T-cell (primary cell): ENCODE data around the gene KIDINS220. TPM values are rescaled to one million over a fixed set of nuclear protein-coding genes. Genes with fewer than 3 reads are reported as not detected.

Source experiments
- ATAC-seq, 4 experiments: fragments of 200-7000 bp in 3 of 4; fragments of 150-1000 bp in 1 of 4; cut with Tn5 transposase; replicated peaks in 1 of 4; 1 replicate in 3 of 4; 2 replicates in 1 of 4; pipeline ENCODE4 v1.10.0; 2021; ENCODE audit warnings: moderate library complexity in 3 of 4, mild to moderate bottlenecking in 2 of 4, moderate number of reproducible peaks in 1 of 4
- CTCF ChIA-PET, 2 donors: fragments of 300-600 bp; sonication (Branson Sonifier 250); formaldehyde crosslinking; loops; one replicate each; lab custom pipeline; 2022; ENCODE audit warnings: antibody characterized with exemption in 2 of 2; lab: Charles Lee
- POLR2A ChIA-PET, 2 donors: fragments of 300-600 bp; sonication (Branson Sonifier 250); formaldehyde crosslinking; loops; one replicate each; lab custom pipeline; 2022; ENCODE audit warnings: antibody characterized with exemption in 2 of 2; lab: Charles Lee
- DNase-seq, 35 experiments: peaks; one replicate each; pipeline versions ENCODE4 v3.0.0 to v3.0.0-alpha.2; 2013 to 2023
- H3K27ac ChIP-seq: one replicate; pipeline ENCODE4 v1.5.1; 2013; ENCODE audit warnings: low read length
- H3K27me3 ChIP-seq, 2 experiments: replicated peaks in 1 of 2; 1 replicate in 1 of 2; 2 replicates in 1 of 2; pipeline versions ENCODE4 v1.6.1 to v1.7.0; 2013; ENCODE audit warnings: low read length in 1 of 2, mixed read lengths in 1 of 2; ENCODE audit not compliant: control insufficient read depth in 2 of 2, insufficient read depth in 2 of 2; ENCODE audit errors: extremely low read depth in 1 of 2
- H3K36me3 ChIP-seq, 2 donors: 1 replicate in 1 of 2; 2 replicates in 1 of 2; pipeline versions ENCODE4 v1.6.1 to v1.7.0; 2013; ENCODE audit warnings: low read length in 1 of 2; ENCODE audit not compliant: control insufficient read depth in 2 of 2, insufficient read depth in 1 of 2; ENCODE audit errors: extremely low read depth in 1 of 2
- H3K4me1 ChIP-seq, 2 experiments: 1 replicate in 1 of 2; 2 replicates in 1 of 2; pipeline versions ENCODE4 v1.6.1 to v1.7.0; 2013; ENCODE audit warnings: low read length in 2 of 2, mixed read lengths in 1 of 2; ENCODE audit not compliant: insufficient read depth in 2 of 2, control insufficient read depth in 1 of 2; ENCODE audit errors: extremely low read depth in 1 of 2
- H3K4me3 ChIP-seq, 2 donors: 1 replicate in 1 of 2; 2 replicates in 1 of 2; pipeline versions ENCODE4 v1.5.1 to v1.7.0; 2013; ENCODE audit warnings: mild to moderate bottlenecking in 2 of 2, low read length in 1 of 2, moderate library complexity in 1 of 2; ENCODE audit not compliant: control insufficient read depth in 1 of 2; ENCODE audit errors: extremely low read depth in 1 of 2
- H3K9me3 ChIP-seq: 2 replicates; pipeline ENCODE4 v1.7.0; 2013
- H3K27ac Mint-ChIP-seq, 2 donors: one replicate each; pipeline ENCODE4 v1.8.0; 2020 to 2021; ENCODE audit warnings: mild to moderate bottlenecking in 2 of 2, mixed read lengths in 2 of 2
- H3K27me3 Mint-ChIP-seq, 2 donors: one replicate each; pipeline ENCODE4 v1.8.0; 2021 to 2022; ENCODE audit warnings: mixed read lengths in 2 of 2
- H3K36me3 Mint-ChIP-seq: one replicate; pipeline ENCODE4 v1.8.0; 2021; ENCODE audit warnings: mixed read lengths
- H3K4me1 Mint-ChIP-seq, 3 donors: one replicate each; pipeline ENCODE4 v1.8.0; 2020 to 2022; ENCODE audit warnings: mixed read lengths in 3 of 3, mild to moderate bottlenecking in 1 of 3
- H3K4me3 Mint-ChIP-seq, 3 donors: one replicate each; pipeline ENCODE4 v1.8.0; 2020 to 2022; ENCODE audit warnings: mild to moderate bottlenecking in 3 of 3, mixed read lengths in 3 of 3, moderate library complexity in 3 of 3
- H3K9me3 Mint-ChIP-seq, 3 donors: one replicate each; pipeline ENCODE4 v1.8.0; 2020 to 2022; ENCODE audit warnings: mixed read lengths in 3 of 3
- WGBS: methylation state at CpG from one replicate; pipeline ENCODE4 v1.1.5; 2013; ENCODE audit warnings: missing lambda C conversion rate; ENCODE audit not compliant: insufficient coverage; 5-methylcytosine and 5-hydroxymethylcytosine counted together
- total RNA-seq, 35 experiments: library from RNA in 6 of 35; stranded (reverse) in 6 of 35; fragments of 120-200 nt in 1 of 35; gene quantifications; one replicate each; pipeline versions ENCODE4 v1.2.1 to v1.2.4 and lab custom pipeline; 2013 to 2026

KIDINS220 gene
- total RNA-seq, 5 donors from 2014 or later (not counting 1 experiment from before 2014, with no cell fraction given) = 40.0 to 50.0 (median 42.7) TPM

DNA sequence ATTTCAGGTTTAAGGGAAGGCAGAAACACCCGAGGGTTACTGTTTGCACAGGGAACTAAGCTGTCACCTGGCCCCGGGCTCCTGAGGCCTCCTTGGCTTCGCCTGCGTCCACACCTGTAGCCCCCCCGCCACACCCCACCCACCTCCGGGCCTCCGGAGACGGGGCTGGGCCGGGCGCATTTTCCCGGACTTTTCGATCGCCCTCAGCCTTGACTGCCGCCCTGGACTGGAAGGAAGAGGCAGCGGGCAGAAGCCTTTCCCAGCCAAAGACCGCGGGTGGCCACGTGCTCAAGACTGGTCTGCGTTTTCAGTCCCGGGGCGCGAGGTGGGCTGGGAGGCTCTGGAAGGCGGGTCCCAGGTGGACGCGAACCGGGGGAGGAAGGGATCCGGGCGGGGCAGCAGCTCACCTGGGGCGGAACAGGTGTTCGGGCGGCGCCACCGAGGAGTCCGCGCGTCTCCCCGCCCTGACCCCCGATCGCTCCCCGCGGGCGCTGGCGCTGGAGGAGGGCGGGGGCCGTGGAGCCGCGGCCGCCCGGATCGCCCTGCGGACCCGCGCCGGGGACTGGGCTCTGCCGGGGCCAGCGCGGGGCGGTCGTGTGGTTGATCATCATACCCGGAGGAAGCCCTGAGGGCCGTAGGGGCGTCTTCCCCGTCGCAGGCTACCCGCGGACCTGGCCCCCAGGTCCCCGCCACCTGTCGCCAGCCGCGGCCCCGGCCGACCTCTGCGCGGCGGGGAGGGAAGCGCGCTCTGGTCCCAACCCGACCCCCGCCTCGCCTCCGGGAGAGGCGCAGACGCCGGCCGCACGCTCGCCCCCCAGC is 152.3 kb downstream of the KIDINS220 start:
- ChIA-PET POLR2A (interaction anchor here (0.5 to 0.9 kb wide), 5 partner anchors 37 to 1242 kb away, joined by 3 to 7 read pairs (median 3); no protein-coding TSS in a partner anchor), CTCF (interaction anchor here (0.6 to 1.8 kb wide), 9 partner anchors 958 to 1627 kb away, joined by 3 to 11 read pairs (median 4); no protein-coding TSS in a partner anchor)
- Histone ChIP-seq H3K4me1 (peaks cover 9 to 22% of the 10 kb centered on the region in 2 experiments), H3K4me3 (peak overlapping the region; percentile 51 to 58), H3K27ac (peak overlapping the region; percentile 73), H3K36me3 (no peaks in the 10 kb centered on the region), H3K9me3 (no peaks in the 10 kb centered on the region), H3K27me3 (peaks cover 0 to 4% of the 10 kb centered on the region in 2 experiments)
- peak overlapping the region; percentile 94 to 99 (median 96) for H3K4me3 Mint-ChIP-seq
- H3K27ac Mint-ChIP-seq = peak overlapping the region; percentile 93 to 98
- peaks cover 4% of the 10 kb centered on the region for H3K36me3 Mint-ChIP-seq
- ATAC-seq (peak in 2 of 4 experiments; percentile 1 to 4), DNase-seq (peak in 16 of 35 experiments; percentile 14 to 50 (median 33))
- H3K4me1 Mint-ChIP-seq = peaks cover 23 to 39% (median 28%) of the 10 kb centered on the region in 3 donors
- no peaks in the 10 kb centered on the region for H3K9me3 Mint-ChIP-seq
- peaks cover 6% of the 10 kb centered on the region in 2 donors for H3K27me3 Mint-ChIP-seq
- under 1% methylated on average over 84 of the region's 87 CpGs for WGBS

GRCh38 chr2:8684540-8684877 is 152.9 kb downstream of the KIDINS220 start:
- Mint-ChIP-seq H3K9me3 (no peaks in the 10 kb centered on the region), H3K4me3 (peak overlapping the region; percentile 94 to 99 (median 96)), H3K36me3 (peaks cover 4% of the 10 kb centered on the region), H3K27ac (peak overlapping the region; percentile 93 to 98), H3K27me3 (peaks cover 3 to 6% of the 10 kb centered on the region in 2 donors), H3K4me1 (peaks cover 28 to 44% (median 33%) of the 10 kb centered on the region in 3 donors)
- Histone ChIP-seq H3K9me3 (no peaks in the 10 kb centered on the region), H3K36me3 (no peaks in the 10 kb centered on the region), H3K4me1 (peaks cover 11 to 28% of the 10 kb centered on the region in 2 experiments), H3K4me3 (peak overlapping the region; percentile 51 to 58), H3K27ac (peak overlapping the region; percentile 73), H3K27me3 (peaks cover 0 to 4% of the 10 kb centered on the region in 2 experiments)
- ChIA-PET CTCF (interaction anchor here (0.6 to 1.8 kb wide), 14 partner anchors 42 to 1627 kb away, joined by 3 to 12 read pairs (median 4); no protein-coding TSS in a partner anchor), POLR2A (interaction anchor here (0.5 to 0.9 kb wide), 10 partner anchors 37 to 1255 kb away, joined by 3 to 8 read pairs (median 4); no protein-coding TSS in a partner anchor)
- WGBS = 0% methylated on average over 3 of the region's 3 CpGs
- peak in 20 of 35 experiments; percentile 18 to 67 (median 32) for DNase-seq
- ATAC-seq = peak in 2 of 4 experiments; percentile 8 to 15

GRCh38 chr2:8682719-8683667 is 154.4 kb downstream of the KIDINS220 start:
- peaks cover 35 to 50% (median 40%) of the 10 kb centered on the region in 3 donors for H3K4me1 Mint-ChIP-seq
- Histone ChIP-seq H3K27ac (peak overlapping the region; percentile 62), H3K9me3 (no peaks in the 10 kb centered on the region), H3K36me3 (no peaks in the 10 kb centered on the region), H3K4me3 (peak overlapping the region; percentile 72 to 80), H3K27me3 (peaks cover 0 to 11% of the 10 kb centered on the region in 2 experiments), H3K4me1 (peaks cover 17 to 38% of the 10 kb centered on the region in 2 experiments)
- DNase-seq (peak in 33 of 35 experiments; percentile 25 to 66 (median 46)), ATAC-seq (peak in 1 of 4 experiments; percentile 3)
- peaks cover 4% of the 10 kb centered on the region for H3K36me3 Mint-ChIP-seq
- ChIA-PET CTCF (interaction anchor here (0.6 to 2.0 kb wide), 7 partner anchors 98 to 1585 kb away, joined by 3 to 6 read pairs (median 4); no protein-coding TSS in a partner anchor), POLR2A (interaction anchor here in 1 of 2 donors (0.5 to 2.4 kb wide), 13 partner anchors 13 to 1805 kb away, joined by 3 to 17 read pairs (median 5); partner anchors contain the start of gene RSAD2)
- H3K4me3 Mint-ChIP-seq = peak overlapping the region; percentile 94 to 99 (median 96)
- peaks cover 3 to 6% of the 10 kb centered on the region in 2 donors for H3K27me3 Mint-ChIP-seq
- H3K27ac Mint-ChIP-seq = peak overlapping the region; percentile 89 to 93
- H3K9me3 Mint-ChIP-seq = no peaks in the 10 kb centered on the region
- WGBS = 0% methylated on average over 21 of the region's 30 CpGs

- Mint-ChIP-seq H3K4me3 (peak within 1 kb of the TSS; percentile 94 to 99 (median 96)), H3K27me3 (peaks cover 13 to 15% of the 10 kb centered on the region in 2 donors), H3K36me3 (peaks cover 4% of the 10 kb centered on the region), H3K27ac (peak within 1 kb of the TSS; percentile 89 to 93), H3K9me3 (no peaks in the 10 kb centered on the region), H3K4me1 (peaks cover 44 to 60% (median 50%) of the 10 kb centered on the region in 3 donors)
- no peaks in the 10 kb centered on the region for H3K9me3 ChIP-seq
- ChIA-PET POLR2A (interaction anchor here (0.5 to 2.4 kb wide), 23 partner anchors 12 to 1804 kb away, joined by 3 to 17 read pairs (median 4); partner anchors contain the start of gene RSAD2 (in 1 of the 2)), CTCF (interaction anchor here (0.5 to 2.0 kb wide), 14 partner anchors 11 to 1624 kb away, joined by 3 to 6 read pairs (median 4); no protein-coding TSS in a partner anchor)
- DNase-seq = peak; percentile 94 to 99 (median 98)
- H3K27ac ChIP-seq = peak within 1 kb of the TSS; percentile 70
- peak; percentile 76 to 81 (median 78) for ATAC-seq
- H3K27me3 ChIP-seq = peaks cover 0 to 19% of the 10 kb centered on the region in 2 experiments
- no peaks in the 10 kb centered on the region for H3K36me3 ChIP-seq
- peak within 1 kb of the TSS; percentile 80 for H3K4me3 ChIP-seq
- H3K4me1 ChIP-seq = peaks cover 19 to 48% of the 10 kb centered on the region in 2 experiments
- WGBS = under 1% methylated on average over 63 of the region's 70 CpGs
Observed at GRCh38 chr2:8681786-8682692, 155.4 kb downstream of the KIDINS220 start, which contains the start of gene ID2. Gene ID2 (plus strand): TSS chr2:8682056. CDS start chr2:8682166, 110 bp downstream.
